ENCODE data around the gene CMIP. TPM values are rescaled to one million over a fixed set of nuclear protein-coding genes. Genes with fewer than 3 reads are reported as not detected.

Gene CMIP
- total RNA-seq, 1 donor = 15.7 TPM

DNA sequence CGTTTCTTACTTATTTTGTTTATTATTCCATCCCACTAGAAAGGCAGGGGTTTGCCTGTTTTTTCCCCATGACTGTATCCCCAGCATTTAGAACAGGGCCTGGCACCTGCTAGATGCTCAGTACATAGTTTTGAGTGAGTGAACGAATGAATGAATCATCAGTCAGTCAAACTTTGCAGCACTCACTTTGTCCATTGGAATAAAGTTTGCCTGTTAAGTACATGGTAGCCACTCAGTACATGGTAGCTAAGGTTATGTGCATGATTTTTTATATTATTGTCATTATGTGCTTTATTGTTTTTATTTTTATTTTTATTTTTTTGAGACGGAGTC is 88.5 kb downstream of the CMIP start:
- no peak overlapping the region for H3K4me3 ChIP-seq (ENCODE audit: low read depth, low read length)
- DNase-seq (ENCODE audit: low read depth) = no peak
- TF ChIP-seq, protein P1, sequence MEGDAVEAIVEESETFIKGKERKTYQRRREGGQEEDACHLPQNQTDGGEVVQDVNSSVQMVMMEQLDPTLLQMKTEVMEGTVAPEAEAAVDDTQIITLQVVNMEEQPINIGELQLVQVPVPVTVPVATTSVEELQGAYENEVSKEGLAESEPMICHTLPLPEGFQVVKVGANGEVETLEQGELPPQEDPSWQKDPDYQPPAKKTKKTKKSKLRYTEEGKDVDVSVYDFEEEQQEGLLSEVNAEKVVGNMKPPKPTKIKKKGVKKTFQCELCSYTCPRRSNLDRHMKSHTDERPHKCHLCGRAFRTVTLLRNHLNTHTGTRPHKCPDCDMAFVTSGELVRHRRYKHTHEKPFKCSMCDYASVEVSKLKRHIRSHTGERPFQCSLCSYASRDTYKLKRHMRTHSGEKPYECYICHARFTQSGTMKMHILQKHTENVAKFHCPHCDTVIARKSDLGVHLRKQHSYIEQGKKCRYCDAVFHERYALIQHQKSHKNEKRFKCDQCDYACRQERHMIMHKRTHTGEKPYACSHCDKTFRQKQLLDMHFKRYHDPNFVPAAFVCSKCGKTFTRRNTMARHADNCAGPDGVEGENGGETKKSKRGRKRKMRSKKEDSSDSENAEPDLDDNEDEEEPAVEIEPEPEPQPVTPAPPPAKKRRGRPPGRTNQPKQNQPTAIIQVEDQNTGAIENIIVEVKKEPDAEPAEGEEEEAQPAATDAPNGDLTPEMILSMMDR (IDR thresholded peaks at IDR 0.05; ENCODE audit: insufficient read depth, low read length) = no peak

DNA sequence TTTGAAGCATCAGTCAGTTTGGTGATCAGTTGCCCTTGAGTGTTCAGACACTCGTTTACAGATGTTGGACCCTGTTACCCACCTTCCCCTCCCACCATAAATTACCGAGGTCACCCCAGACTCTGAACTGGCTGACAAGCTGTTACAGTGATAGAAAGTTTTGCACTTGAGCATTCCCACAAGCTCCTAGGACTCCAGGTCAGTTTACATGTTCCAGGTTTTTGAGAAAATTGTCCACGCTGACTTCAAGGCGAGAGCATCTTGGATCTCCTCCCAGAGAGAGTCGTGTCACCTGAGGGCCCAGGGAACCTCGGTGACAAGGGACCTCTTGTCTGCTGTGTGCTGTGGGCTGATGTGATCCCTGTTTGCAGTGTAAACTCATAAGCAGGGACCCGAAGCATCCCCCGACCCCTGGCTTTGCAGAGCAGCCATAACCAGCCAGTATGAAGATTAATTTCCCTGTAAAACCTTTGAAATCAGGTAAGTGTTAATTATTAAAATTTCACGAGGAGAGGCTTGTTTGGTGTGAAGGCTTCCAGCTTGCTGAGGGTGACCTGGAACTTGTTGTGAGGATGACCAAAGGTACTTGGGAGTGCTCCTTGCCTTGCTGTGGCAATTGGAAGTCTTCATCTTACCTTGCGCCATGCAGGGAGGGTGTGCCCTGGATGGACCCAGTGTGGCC is 91.2 kb downstream of the CMIP start:
- DNase-seq (ENCODE audit: low read depth) = no peak
- no peak overlapping the region for H3K4me3 ChIP-seq (ENCODE audit: low read depth, low read length)
- TF ChIP-seq, protein P1 (IDR thresholded peaks at IDR 0.05; ENCODE audit: insufficient read depth, low read length) = no peak

DNA sequence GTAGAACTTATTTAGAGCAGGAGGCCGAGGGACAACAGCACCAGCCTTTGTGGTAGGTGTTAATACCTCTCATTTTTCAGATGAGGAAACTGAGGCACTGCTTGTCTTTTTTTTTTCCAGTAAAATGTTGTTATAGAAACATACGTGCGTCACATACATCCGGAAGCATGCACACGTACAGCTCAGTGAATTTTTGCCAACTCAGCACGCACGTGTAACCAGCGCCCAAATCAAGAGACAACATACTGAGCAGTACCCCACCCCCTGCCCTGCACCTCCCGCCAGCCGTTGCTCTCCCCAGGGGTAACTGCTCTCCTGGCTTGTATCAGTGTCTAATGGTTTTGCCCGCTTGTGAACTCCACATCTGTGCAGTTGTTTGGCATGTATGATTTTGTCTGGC is 92.0 kb downstream of the CMIP start:
- no peak overlapping the region for H3K4me3 ChIP-seq (ENCODE audit: low read depth, low read length)
- no peak for DNase-seq (ENCODE audit: low read depth)
- TF ChIP-seq, protein P1 (IDR thresholded peaks at IDR 0.05; ENCODE audit: insufficient read depth, low read length) = no peak

DNA sequence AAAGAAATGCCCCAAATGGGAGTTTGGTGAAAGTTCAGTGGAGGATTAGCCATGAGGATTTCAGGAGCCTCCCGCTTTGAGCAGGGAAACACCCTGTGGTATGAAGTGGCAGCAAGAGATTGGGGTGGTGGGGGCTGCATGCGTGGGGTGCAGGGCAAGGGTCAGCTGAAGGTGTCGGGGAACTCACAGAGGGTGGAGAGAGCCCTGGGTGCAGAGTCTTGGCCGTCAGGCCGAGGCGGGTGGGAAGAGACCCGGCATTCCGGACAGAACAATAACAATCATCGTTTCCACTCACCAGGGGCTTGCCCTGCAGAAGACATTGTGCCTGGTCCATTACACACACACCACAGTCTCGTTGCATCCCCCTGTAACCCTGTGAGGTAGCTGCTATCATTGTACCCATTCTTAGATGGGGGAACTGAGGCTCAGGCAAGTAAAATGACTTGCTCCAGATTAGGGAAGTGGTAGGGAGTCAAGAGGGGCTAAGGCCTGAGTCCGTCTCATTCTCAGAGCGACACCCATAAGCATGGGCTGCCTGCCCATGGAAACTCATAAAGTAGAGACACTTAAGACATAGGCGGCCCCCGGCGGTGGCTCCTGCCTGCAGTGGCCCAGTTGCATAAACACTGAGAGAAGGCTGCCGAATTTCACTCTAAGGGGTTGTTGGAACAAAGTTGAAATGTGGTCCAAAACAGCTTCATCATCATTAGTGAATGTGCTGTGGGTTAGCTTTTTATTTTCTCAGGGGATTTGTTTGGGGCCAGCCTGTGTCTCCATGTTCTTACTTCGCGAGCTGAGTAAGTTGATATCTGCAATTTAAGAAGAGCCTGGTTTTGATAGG is 93.3 kb downstream of the CMIP start:
- DNase-seq (ENCODE audit: low read depth) = peak; percentile 80
- no peak overlapping the region for H3K4me3 ChIP-seq (ENCODE audit: low read depth, low read length)
- TF ChIP-seq, protein P1 (IDR thresholded peaks at IDR 0.05; ENCODE audit: insufficient read depth, low read length) = no peak

DNA sequence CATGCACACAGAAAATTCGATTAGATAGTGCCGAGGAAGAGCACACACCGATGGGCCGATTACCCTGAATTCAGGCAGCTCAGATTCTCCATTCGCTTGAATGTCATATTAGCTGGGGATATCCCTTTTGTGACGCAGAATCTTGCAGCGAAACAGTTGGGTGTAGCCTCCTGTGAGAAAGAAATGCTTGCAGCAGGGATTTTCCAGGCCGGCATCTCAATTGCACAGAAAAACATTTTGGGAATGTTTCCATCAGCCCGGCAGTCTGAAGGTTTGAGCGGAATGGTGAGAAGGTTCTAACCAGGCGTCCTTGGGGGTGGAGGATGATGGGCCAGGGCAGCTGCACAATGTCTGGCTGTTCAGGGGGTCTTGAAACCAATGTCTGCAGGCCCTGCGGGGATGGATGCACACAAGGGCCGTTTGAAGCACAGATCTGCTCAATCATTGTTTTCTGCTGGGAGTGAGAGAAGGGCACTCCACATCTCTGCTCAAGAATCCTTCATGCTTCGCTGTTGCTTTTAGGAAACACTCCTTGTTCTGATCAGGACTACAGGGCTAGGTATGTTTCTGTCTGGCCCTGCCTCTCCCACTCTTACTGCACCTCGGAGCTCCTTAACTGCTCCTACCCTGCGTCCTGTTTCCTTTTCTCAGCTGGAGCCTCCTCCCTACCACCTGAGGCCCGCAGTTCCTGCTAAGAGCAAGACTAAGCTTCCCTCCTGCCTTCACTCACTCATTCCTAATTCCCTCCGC is 94.6 kb downstream of the CMIP start:
- peak; percentile 70 for DNase-seq (ENCODE audit: low read depth)
- no peak overlapping the region for H3K4me3 ChIP-seq (ENCODE audit: low read depth, low read length)
- TF ChIP-seq, protein P1 (IDR thresholded peaks at IDR 0.05; ENCODE audit: insufficient read depth, low read length) = no peak

DNA sequence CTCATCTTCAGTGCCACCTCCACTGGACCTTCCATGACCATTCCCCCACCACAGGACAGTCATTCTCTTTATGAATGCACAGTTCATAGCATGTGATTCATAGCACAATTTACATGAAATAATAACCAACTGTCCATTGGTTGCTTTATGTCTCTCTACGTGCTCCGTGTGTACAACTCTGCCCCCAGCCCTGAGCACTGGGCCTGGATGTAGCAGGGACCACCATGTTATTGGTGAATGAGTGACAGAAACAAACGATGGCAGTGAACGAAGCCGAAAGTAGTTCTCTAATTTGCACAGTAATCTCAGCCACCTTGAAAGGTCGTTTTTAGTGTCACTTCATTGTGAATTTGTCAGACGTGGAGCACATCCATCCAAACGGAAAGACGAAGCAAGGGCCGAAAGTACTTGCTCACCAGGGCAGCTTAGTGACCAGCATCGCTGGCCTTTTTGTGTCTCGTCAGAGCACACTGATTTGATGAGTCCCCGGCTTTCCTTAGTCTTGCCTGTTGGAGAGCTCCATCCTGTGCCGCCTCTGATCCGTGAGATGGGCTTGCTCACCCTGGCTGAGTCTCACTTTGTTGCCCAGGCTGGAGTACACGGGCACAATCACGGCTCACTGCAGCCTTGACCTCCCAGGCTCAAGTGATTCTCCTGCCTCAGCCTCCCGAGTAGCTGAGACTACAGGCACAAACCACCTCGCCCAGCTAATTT is 95.3 kb downstream of the CMIP start:
- DNase-seq (ENCODE audit: low read depth) = no peak
- TF ChIP-seq, protein P1 (IDR thresholded peaks at IDR 0.05; ENCODE audit: insufficient read depth, low read length) = no peak
- H3K4me3 ChIP-seq (ENCODE audit: low read depth, low read length) = no peak overlapping the region
